ENCODE results near the gene ANK3.

DNA sequence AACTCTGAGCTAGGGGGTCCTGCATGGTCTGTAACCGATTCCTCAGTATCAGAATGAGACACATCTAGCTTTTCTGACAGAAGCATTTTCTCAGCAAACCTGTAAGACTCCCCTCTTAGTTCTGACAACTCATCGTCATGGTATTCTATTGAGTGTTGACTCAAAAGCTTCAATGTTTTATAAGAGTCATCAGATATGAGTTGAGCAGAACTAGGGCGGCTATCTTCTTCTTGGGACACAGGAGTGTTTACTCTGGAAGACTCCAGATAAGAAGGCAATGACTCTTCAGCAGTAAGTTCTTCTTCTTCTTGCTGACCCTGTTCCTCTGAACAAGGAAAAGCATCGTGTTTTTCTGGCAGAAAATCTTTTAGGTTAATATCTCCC is 316.3 kb downstream of the ANK3 start:
- TF ChIP-seq, protein P1, sequence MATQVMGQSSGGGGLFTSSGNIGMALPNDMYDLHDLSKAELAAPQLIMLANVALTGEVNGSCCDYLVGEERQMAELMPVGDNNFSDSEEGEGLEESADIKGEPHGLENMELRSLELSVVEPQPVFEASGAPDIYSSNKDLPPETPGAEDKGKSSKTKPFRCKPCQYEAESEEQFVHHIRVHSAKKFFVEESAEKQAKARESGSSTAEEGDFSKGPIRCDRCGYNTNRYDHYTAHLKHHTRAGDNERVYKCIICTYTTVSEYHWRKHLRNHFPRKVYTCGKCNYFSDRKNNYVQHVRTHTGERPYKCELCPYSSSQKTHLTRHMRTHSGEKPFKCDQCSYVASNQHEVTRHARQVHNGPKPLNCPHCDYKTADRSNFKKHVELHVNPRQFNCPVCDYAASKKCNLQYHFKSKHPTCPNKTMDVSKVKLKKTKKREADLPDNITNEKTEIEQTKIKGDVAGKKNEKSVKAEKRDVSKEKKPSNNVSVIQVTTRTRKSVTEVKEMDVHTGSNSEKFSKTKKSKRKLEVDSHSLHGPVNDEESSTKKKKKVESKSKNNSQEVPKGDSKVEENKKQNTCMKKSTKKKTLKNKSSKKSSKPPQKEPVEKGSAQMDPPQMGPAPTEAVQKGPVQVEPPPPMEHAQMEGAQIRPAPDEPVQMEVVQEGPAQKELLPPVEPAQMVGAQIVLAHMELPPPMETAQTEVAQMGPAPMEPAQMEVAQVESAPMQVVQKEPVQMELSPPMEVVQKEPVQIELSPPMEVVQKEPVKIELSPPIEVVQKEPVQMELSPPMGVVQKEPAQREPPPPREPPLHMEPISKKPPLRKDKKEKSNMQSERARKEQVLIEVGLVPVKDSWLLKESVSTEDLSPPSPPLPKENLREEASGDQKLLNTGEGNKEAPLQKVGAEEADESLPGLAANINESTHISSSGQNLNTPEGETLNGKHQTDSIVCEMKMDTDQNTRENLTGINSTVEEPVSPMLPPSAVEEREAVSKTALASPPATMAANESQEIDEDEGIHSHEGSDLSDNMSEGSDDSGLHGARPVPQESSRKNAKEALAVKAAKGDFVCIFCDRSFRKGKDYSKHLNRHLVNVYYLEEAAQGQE (IDR thresholded peaks at IDR 0.05; ENCODE audit: insufficient read depth in 1 of 2, low read depth in 2 of 2, low read length in 2 of 2): no peak
- TF ChIP-seq SIN3A (IDR thresholded peaks at IDR 0.05; ENCODE audit: borderline replicate concordance, insufficient read depth, low read length) (no peak), TAF1 (IDR thresholded peaks at IDR 0.05; ENCODE audit: borderline replicate concordance, insufficient read depth, low read length) (no peak), POLR2AphosphoS5 (IDR thresholded peaks at IDR 0.05; ENCODE audit: low read depth, low read length) (no peak)
